ENCODE data around the gene ALDOC. TPM values are rescaled to one million over a fixed set of nuclear protein-coding genes. Genes with fewer than 3 reads are reported as not detected.

The ALDOC gene
- total and polyA plus RNA-seq, 9 donors, result 1.7 to 4.4 (median 2.5) TPM

GRCh38 chr17:28524476-28525424, 51.9 kb downstream of the ALDOC start:
- Histone ChIP-seq H3K27me3 (ENCODE audit: control insufficient read depth, insufficient read depth, low read length) (no peaks in the 10 kb centered on the region), H3K36me3 (ENCODE audit: control insufficient read depth, insufficient read depth, low read length) (no peaks in the 10 kb centered on the region), H3K27ac (ENCODE audit: low read length) (no peak overlapping the region), H3K9me3 (replicated peaks; ENCODE audit: control insufficient read depth, low read depth, low read length) (no peaks in the 10 kb centered on the region), H3K4me3 (ENCODE audit: low read length) (no peak overlapping the region), H3K4me1 (ENCODE audit: control insufficient read depth, insufficient read depth, low read length) (no peaks in the 10 kb centered on the region)
- DNase-seq, result no peak
- WGBS (ENCODE audit: insufficient coverage), result 74% methylated on average over 24 of the region's 25 CpGs

- H3K36me3 ChIP-seq (ENCODE audit: control insufficient read depth, insufficient read depth, low read length), result no peaks in the 10 kb centered on the region
- WGBS (ENCODE audit: insufficient coverage), result 80% methylated on average over 14 of the region's 15 CpGs
- no peak overlapping the region for H3K27ac ChIP-seq (ENCODE audit: low read length)
- DNase-seq, result no peak
- no peak overlapping the region for H3K4me3 ChIP-seq (ENCODE audit: low read length)
- no peaks in the 10 kb centered on the region for H3K27me3 ChIP-seq (ENCODE audit: control insufficient read depth, insufficient read depth, low read length)
- no peaks in the 10 kb centered on the region for H3K4me1 ChIP-seq (ENCODE audit: control insufficient read depth, insufficient read depth, low read length)
- H3K9me3 ChIP-seq (replicated peaks; ENCODE audit: control insufficient read depth, low read depth, low read length), result no peaks in the 10 kb centered on the region
These were observed 52.8 kb downstream of the ALDOC start for GRCh38 chr17:28523876-28524275.

- no peaks in the 10 kb centered on the region for H3K27me3 ChIP-seq (ENCODE audit: control insufficient read depth, insufficient read depth, low read length)
- H3K4me1 ChIP-seq (ENCODE audit: control insufficient read depth, insufficient read depth, low read length), result no peaks in the 10 kb centered on the region
- no peak for DNase-seq
- H3K27ac ChIP-seq (ENCODE audit: low read length), result no peak overlapping the region
- H3K36me3 ChIP-seq (ENCODE audit: control insufficient read depth, insufficient read depth, low read length), result no peaks in the 10 kb centered on the region
- H3K9me3 ChIP-seq (replicated peaks; ENCODE audit: control insufficient read depth, low read depth, low read length), result no peaks in the 10 kb centered on the region
- H3K4me3 ChIP-seq (ENCODE audit: low read length), result no peak overlapping the region
- WGBS (ENCODE audit: insufficient coverage), result 76% methylated on average over 6 of the region's 6 CpGs
These were observed 53.5 kb downstream of the ALDOC start for GRCh38 chr17:28523186-28523585.

Other genes with a start within 250 kb of the ALDOC start
- 34.3 TPM for gene IFT20, start 241.4 kb downstream of the ALDOC start, total RNA-seq
- gene IFT20, start 241.4 kb downstream of the ALDOC start, polyA plus RNA-seq (ENCODE audit: insufficient read depth in 1 of 8, insufficient read length in 8 of 8, low replicate concordance in 1 of 8), result 10 to 100 TPM; 27.7 to 40.4 (median 35.0) TPM
- gene TNFAIP1, start 241.1 kb downstream of the ALDOC start, total RNA-seq, result 21.7 TPM
- 10 to 100 TPM; 27.1 to 37.3 (median 33.7) TPM for gene TNFAIP1, start 241.1 kb downstream of the ALDOC start, polyA plus RNA-seq (ENCODE audit: insufficient read depth in 1 of 8, insufficient read length in 8 of 8, low replicate concordance in 1 of 8)
- 53.0 TPM for gene POLDIP2, start 219.4 kb downstream of the ALDOC start, total RNA-seq
- gene POLDIP2, start 219.4 kb downstream of the ALDOC start, polyA plus RNA-seq (ENCODE audit: insufficient read depth in 1 of 8, insufficient read length in 8 of 8, low replicate concordance in 1 of 8), result 10 to 100 TPM; 57.1 to 65.2 (median 60.5) TPM
- gene SEBOX, start 211.7 kb downstream of the ALDOC start, total RNA-seq, result not detected
- not detected for gene SEBOX, start 211.7 kb downstream of the ALDOC start, polyA plus RNA-seq (ENCODE audit: insufficient read depth in 1 of 8, insufficient read length in 8 of 8, low replicate concordance in 1 of 8)
- gene VTN, start 206.6 kb downstream of the ALDOC start, total RNA-seq, result 0.58 TPM
- gene VTN, start 206.6 kb downstream of the ALDOC start, polyA plus RNA-seq (ENCODE audit: insufficient read depth in 1 of 8, insufficient read length in 8 of 8, low replicate concordance in 1 of 8), result 1 to 10 TPM in 3 of 8 donors, under 1 TPM in 5; 0.21 to 6.5 (median 0.36) TPM
- 3.3 TPM for gene SARM1, start 205.2 kb downstream of the ALDOC start, total RNA-seq
- 1 to 10 TPM; 4.8 to 7.3 (median 5.8) TPM for gene SARM1, start 205.2 kb downstream of the ALDOC start, polyA plus RNA-seq (ENCODE audit: insufficient read depth in 1 of 8, insufficient read length in 8 of 8, low replicate concordance in 1 of 8)
- gene SLC46A1, start 170.7 kb downstream of the ALDOC start, total RNA-seq, result 8.2 TPM
- gene SLC46A1, start 170.7 kb downstream of the ALDOC start, polyA plus RNA-seq (ENCODE audit: insufficient read depth in 1 of 8, insufficient read length in 8 of 8, low replicate concordance in 1 of 8), result 1 to 10 TPM; 5.8 to 9.0 (median 8.0) TPM
- not detected for gene SLC13A2, start 103.3 kb downstream of the ALDOC start, total RNA-seq
- under 1 TPM in 2 of 8 donors, not detected in 6; 0.09 to 0.12 TPM for gene SLC13A2, start 103.3 kb downstream of the ALDOC start, polyA plus RNA-seq (ENCODE audit: insufficient read depth in 1 of 8, insufficient read length in 8 of 8, low replicate concordance in 1 of 8)
- gene FOXN1, start 70.5 kb downstream of the ALDOC start, total RNA-seq, result not detected
- 1 to 10 TPM in 1 of 8 donors, under 1 TPM in 2, not detected in 5; 0.04 to 2.1 (median 0.07) TPM for gene FOXN1, start 70.5 kb downstream of the ALDOC start, polyA plus RNA-seq (ENCODE audit: insufficient read depth in 1 of 8, insufficient read length in 8 of 8, low replicate concordance in 1 of 8)
- 17.6 TPM for gene UNC119, start 24.3 kb downstream of the ALDOC start, total RNA-seq
- 10 to 100 TPM; 15.6 to 20.7 (median 17.8) TPM for gene UNC119, start 24.3 kb downstream of the ALDOC start, polyA plus RNA-seq (ENCODE audit: insufficient read depth in 1 of 8, insufficient read length in 8 of 8, low replicate concordance in 1 of 8)
- gene PIGS, start 5.4 kb downstream of the ALDOC start, total RNA-seq, result 29.4 TPM
- 10 to 100 TPM; 36.9 to 57.3 (median 45.9) TPM for gene PIGS, start 5.4 kb downstream of the ALDOC start, polyA plus RNA-seq (ENCODE audit: insufficient read depth in 1 of 8, insufficient read length in 8 of 8, low replicate concordance in 1 of 8)
- 16.1 TPM for gene SPAG5, start 22.1 kb upstream of the ALDOC start, total RNA-seq
- gene SPAG5, start 22.1 kb upstream of the ALDOC start, polyA plus RNA-seq (ENCODE audit: insufficient read depth in 1 of 8, insufficient read length in 8 of 8, low replicate concordance in 1 of 8), result 10 to 100 TPM; 25.5 to 42.0 (median 31.4) TPM
- gene RSKR, start 37.3 kb upstream of the ALDOC start, total RNA-seq, result 7.4 TPM
- 10 to 100 TPM in 6 of 8 donors, 1 to 10 TPM in 2; 6.6 to 22.8 (median 13.2) TPM for gene RSKR, start 37.3 kb upstream of the ALDOC start, polyA plus RNA-seq (ENCODE audit: insufficient read depth in 1 of 8, insufficient read length in 8 of 8, low replicate concordance in 1 of 8)
- gene BLTP2, start 68.3 kb upstream of the ALDOC start, total RNA-seq, result 52.9 TPM
- 10 to 100 TPM; 46.4 to 65.5 (median 51.5) TPM for gene BLTP2, start 68.3 kb upstream of the ALDOC start, polyA plus RNA-seq (ENCODE audit: insufficient read depth in 1 of 8, insufficient read length in 8 of 8, low replicate concordance in 1 of 8)
- gene SDF2, start 85.0 kb upstream of the ALDOC start, total RNA-seq, result 46.1 TPM
- 10 to 100 TPM; 35.5 to 50.4 (median 40.2) TPM for gene SDF2, start 85.0 kb upstream of the ALDOC start, polyA plus RNA-seq (ENCODE audit: insufficient read depth in 1 of 8, insufficient read length in 8 of 8, low replicate concordance in 1 of 8)
- gene SUPT6H, start 85.3 kb upstream of the ALDOC start, total RNA-seq, result 28.1 TPM
- gene SUPT6H, start 85.3 kb upstream of the ALDOC start, polyA plus RNA-seq (ENCODE audit: insufficient read depth in 1 of 8, insufficient read length in 8 of 8, low replicate concordance in 1 of 8), result 10 to 100 TPM; 34.6 to 53.3 (median 44.2) TPM
- 0.80 TPM for gene PROCA1, start 135.0 kb upstream of the ALDOC start, total RNA-seq
- 1 to 10 TPM; 3.0 to 5.5 (median 3.2) TPM for gene PROCA1, start 135.0 kb upstream of the ALDOC start, polyA plus RNA-seq (ENCODE audit: insufficient read depth in 1 of 8, insufficient read length in 8 of 8, low replicate concordance in 1 of 8)
- gene RAB34, start 141.0 kb upstream of the ALDOC start, total RNA-seq, result 86.4 TPM
- gene RAB34, start 141.0 kb upstream of the ALDOC start, polyA plus RNA-seq (ENCODE audit: insufficient read depth in 1 of 8, insufficient read length in 8 of 8, low replicate concordance in 1 of 8), result 100 to 1,000 TPM in 2 of 8 donors, 10 to 100 TPM in 6; 67.9 to 106 (median 82.0) TPM
- gene RPL23A, start 143.1 kb upstream of the ALDOC start, total RNA-seq, result 2,275 TPM
- 1,000 to 10,000 TPM in 6 of 8 donors, 100 to 1,000 TPM in 2; 953 to 1,341 (median 1,138) TPM for gene RPL23A, start 143.1 kb upstream of the ALDOC start, polyA plus RNA-seq (ENCODE audit: insufficient read depth in 1 of 8, insufficient read length in 8 of 8, low replicate concordance in 1 of 8)
- 2.3 TPM for gene TLCD1, start 149.3 kb upstream of the ALDOC start, total RNA-seq
- gene TLCD1, start 149.3 kb upstream of the ALDOC start, polyA plus RNA-seq (ENCODE audit: insufficient read depth in 1 of 8, insufficient read length in 8 of 8, low replicate concordance in 1 of 8), result 1 to 10 TPM; 3.7 to 5.6 (median 4.1) TPM
- gene NEK8, start 151.9 kb upstream of the ALDOC start, total RNA-seq, result 1.9 TPM
- gene NEK8, start 151.9 kb upstream of the ALDOC start, polyA plus RNA-seq (ENCODE audit: insufficient read depth in 1 of 8, insufficient read length in 8 of 8, low replicate concordance in 1 of 8), result 1 to 10 TPM; 2.1 to 3.9 (median 2.7) TPM
- 24.2 TPM for gene TRAF4, start 167.1 kb upstream of the ALDOC start, total RNA-seq
- 10 to 100 TPM; 58.5 to 91.2 (median 66.1) TPM for gene TRAF4, start 167.1 kb upstream of the ALDOC start, polyA plus RNA-seq (ENCODE audit: insufficient read depth in 1 of 8, insufficient read length in 8 of 8, low replicate concordance in 1 of 8)

Data from muscle of leg (tissue), 11 donors.